Cerebellar cortex (tissue), 1 donor: ENCODE data around the gene PSMA1.
"Not testable (repeated sequence)": the region's sequence is repeated elsewhere in the genome, so short reads cannot be mapped to it uniquely, and the experiment has no call there.

Experiments used
- DNase-seq: peaks from one replicate; pipeline ENCODE4 v3.0.0-alpha.2; 2015; ENCODE audit warnings: low spot score

PSMA1 gene

GRCh38 chr11:14519917-14520746 lies at the start of gene PSMA1:
Gene PSMA1 (minus strand): TSS chr11:14520386. CDS start chr11:14520299, 87 bp downstream.
- peak; percentile 97 for DNase-seq

GRCh38 chr11:14569516-14569915 lies 49.3 kb upstream of the PSMA1 start:
- DNase-seq: not testable (repeated sequence)

GRCh38 chr11:14567064-14567651 lies 47.0 kb upstream of the PSMA1 start:
- DNase-seq: peak; percentile 20

- DNase-seq: no peak
Observed at GRCh38 chr11:14566331-14567063, 46.3 kb upstream of the PSMA1 start.

- DNase-seq: peak; percentile 45
Observed at GRCh38 chr11:14565845-14566244, 45.7 kb upstream of the PSMA1 start.

GRCh38 chr11:14555818-14556217 lies 35.6 kb upstream of the PSMA1 start:
- DNase-seq: no peak

- DNase-seq: peak; percentile 85
Observed at GRCh38 chr11:14554959-14555358, 34.8 kb upstream of the PSMA1 start.

- peak; percentile 66 for DNase-seq
Observed at GRCh38 chr11:14552089-14552488, 31.9 kb upstream of the PSMA1 start.

- peak; percentile 73 for DNase-seq
Observed at GRCh38 chr11:14551380-14551779, 31.2 kb upstream of the PSMA1 start.

- no peak for DNase-seq
Observed at GRCh38 chr11:14549891-14550290, 29.7 kb upstream of the PSMA1 start.

GRCh38 chr11:14547440-14547839 lies 27.3 kb upstream of the PSMA1 start:
- no peak for DNase-seq

GRCh38 chr11:14546672-14547071 lies 26.5 kb upstream of the PSMA1 start:
- no peak for DNase-seq

- no peak for DNase-seq
Observed at GRCh38 chr11:14544611-14545010, 24.4 kb upstream of the PSMA1 start.

GRCh38 chr11:14543260-14543659 lies 23.1 kb upstream of the PSMA1 start:
- DNase-seq: no peak

- no peak for DNase-seq
Observed at GRCh38 chr11:14542324-14542723, 22.1 kb upstream of the PSMA1 start.

- DNase-seq: peak; percentile 85
Observed at GRCh38 chr11:14541192-14541947, 21.2 kb upstream of the PSMA1 start.

GRCh38 chr11:14539982-14540421 lies 19.8 kb upstream of the PSMA1 start:
- peak; percentile 81 for DNase-seq

- no peak for DNase-seq
Observed at GRCh38 chr11:14538926-14539554, 18.9 kb upstream of the PSMA1 start.

GRCh38 chr11:14538271-14538925 lies 18.2 kb upstream of the PSMA1 start:
- peak; percentile 96 for DNase-seq

- DNase-seq: peak; percentile 74
Observed at GRCh38 chr11:14537134-14537599, 17.0 kb upstream of the PSMA1 start.

- DNase-seq: not testable (repeated sequence)
Observed at GRCh38 chr11:14535166-14535565, 15.0 kb upstream of the PSMA1 start.
